ENCODE results near the gene EML3.
"Not testable (repeated sequence)": the region's sequence is repeated elsewhere in the genome, so short reads cannot be mapped to it uniquely, and the experiment has no call there.

Gene EML3

DNA sequence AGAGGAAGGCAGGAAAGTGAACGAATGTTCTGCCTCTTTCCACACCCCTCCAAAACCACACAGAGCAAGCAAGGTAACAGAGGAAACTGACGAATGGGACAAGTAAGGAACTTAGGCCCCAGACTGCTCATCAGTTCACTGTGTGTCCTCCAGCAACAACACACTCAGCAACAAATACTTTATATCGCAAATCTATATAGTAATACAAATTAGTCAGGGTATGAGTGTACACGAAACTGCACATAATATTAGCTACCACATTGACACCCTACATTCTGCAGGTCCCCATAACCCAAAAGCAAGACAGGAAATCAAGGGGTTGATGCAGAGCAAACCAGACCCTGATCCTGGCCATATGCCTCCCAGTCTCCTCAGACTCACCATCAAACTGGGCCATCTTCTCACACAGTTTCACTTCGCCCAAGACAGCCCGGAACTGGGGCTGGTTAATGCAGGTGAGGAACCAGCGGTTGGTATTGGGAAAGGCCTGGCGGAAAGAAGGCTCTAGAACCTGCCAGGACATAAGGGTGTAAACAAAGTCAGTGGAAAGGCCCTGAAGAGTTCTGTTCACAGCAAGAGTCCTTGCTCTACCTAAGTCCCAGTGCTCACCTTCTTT is 45.4 kb downstream of the EML3 start:
- no peak for DNase-seq

DNA sequence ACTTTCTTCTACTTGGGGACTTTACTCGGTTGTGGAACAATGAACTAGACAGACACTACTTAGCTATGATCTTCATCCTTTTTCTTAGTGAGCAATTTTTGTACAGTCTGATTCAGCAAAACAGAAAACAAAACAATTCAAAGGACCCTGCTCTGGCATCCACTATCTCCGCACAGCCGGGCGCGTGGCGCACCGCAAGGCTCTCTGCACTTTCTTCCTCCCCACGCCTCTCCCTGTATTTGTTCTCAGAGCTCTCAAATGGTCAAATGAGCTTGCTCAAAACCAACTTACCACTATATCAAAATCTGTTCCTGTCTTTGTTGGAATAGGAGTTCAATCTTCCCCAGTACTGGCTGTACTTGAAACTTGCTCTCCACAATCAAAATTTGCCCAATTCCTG is 46.3 kb downstream of the EML3 start:
- no peak for DNase-seq

DNA sequence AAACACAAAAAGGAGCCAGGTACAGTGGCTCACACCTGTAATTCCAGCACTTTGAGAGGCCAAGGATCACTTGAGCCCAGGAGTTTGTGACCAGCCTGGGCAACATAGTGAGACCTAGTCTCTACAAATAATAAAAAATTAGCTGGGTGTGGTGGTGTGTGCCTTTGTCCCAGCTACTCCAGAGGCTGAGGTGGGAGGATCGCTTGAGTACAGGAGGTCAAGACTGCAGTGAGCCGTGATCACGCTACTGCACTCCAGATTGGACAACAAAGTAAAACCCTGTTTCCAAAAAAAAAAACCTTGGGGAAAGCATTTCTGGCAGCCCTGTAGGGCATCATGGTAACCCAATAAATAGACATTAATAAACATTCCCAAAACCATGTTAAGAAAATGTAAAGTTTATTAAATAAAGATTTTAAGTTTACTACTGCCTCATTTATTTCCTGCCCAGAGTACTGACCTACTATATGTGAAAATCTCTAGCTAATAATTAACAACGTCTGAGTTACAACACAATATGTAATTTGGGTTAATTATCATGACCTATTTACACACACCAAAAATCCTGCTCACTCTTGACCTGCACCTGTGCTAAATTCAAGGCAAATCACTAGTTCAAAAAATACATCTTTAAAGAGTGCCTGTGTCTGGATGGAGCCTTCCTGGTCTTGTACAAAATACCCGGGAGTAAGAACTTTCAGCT is 47.3 kb downstream of the EML3 start:
- no peak for DNase-seq

DNA sequence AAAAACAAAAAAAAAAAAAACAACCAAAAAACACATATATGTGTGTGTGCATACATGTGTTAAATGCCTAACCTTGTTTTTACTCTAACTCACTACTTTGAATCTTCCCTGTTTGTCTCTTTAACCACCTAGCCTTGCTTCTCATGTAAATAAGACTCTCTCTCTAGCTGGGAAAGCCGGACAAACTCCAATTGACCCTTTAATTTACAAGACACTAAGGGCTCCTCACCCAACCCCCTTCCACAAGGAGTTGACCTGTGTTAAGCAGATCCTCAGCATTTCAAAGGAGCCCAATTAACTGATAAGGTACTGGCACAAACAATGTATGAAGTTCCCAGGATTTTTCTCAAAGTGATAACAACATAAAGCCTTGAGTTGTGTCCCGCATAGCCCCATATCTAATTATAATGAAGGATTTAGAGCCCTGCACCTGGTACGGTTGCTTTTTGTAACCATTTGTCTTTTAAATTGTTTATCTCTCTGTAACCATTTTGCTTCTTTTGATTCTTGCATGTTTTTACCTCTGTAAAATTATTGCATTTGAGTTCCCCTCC is 50.8 kb downstream of the EML3 start:
- DNase-seq: not testable (repeated sequence)

DNA sequence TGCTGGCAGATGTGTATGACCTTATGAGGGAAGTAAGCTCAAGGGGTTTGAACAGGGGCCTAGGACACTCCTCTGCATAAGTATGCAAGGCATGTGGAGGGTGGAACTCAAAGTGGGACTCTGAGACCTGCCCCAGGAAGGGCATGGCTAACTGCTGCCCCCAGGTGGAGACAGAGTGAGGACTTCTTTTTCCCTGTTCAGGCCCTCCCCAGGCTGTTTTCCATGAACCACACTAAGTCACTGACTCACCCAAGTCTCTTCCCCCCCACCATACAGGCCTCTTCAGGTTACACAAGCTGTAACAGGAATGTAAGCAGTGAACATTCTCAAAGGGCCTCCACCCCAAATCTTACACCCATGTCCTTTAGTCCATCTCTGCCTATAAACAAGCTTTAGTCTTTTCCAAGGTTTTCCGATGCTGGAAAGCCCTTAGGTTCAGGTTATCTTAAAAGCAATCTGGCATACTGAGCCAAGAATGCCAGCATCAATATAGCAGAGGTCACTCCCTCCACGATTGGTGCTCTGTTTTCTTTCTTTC is 51.9 kb downstream of the EML3 start:
- DNase-seq: peak; percentile 40

DNA sequence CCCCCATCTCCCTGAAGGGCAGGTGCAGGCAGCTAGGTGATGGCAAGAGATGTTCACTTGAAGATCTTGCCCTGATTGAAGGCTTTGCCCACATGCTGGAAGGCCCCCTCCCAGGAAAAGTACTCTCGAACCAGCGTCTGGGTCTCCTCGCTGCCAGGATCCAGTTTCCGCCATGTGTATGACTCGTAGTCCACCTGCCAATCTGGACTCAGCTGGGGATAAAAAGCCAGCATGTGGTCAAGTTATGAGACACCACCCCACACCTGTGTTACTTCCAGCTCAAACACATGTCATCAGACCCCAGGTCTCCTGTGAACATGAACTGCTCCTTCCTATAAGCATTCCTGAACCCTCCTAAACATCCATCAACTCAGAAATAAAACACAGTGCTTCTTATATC is 52.9 kb downstream of the EML3 start:
- not testable (repeated sequence) for DNase-seq

DNA sequence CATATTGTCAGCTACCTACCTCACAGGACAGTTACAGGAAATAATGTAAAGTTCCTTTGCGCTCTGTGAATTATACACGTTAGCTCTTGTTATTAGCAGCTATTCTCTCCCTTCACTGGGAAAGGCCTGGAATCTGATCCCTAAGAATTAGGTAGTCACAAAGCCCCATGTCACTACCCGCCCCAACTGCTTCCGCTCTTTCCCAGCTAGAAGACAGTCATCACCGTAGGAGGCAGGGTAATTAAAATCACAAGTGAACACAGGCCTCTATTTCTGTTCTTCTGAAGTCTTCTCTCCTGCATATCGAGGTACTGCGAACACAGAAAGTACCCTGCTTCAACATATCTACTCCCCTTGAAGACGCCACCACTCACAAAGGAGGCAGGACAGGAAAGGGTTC is 53.4 kb downstream of the EML3 start:
- no peak for DNase-seq

DNA sequence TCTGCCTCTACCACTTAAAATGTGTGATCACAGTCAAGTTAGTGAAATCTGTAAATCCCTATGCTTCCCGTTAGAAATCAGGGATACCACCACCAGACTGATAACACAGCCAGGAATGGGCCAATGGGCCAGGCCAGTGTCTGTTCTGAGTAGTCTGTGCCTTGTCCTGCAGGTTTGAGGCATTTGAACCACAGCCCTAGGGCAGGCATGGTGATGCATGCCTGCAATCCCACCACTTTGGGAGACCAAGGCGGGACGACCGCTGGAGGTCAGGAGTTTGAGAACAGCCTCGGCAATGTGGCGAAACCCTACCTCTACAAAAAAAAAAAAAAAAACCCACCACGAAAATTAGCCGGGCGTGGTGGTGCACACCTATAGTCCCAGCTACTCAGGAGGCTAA is 53.9 kb downstream of the EML3 start:
- DNase-seq: no peak

DNA sequence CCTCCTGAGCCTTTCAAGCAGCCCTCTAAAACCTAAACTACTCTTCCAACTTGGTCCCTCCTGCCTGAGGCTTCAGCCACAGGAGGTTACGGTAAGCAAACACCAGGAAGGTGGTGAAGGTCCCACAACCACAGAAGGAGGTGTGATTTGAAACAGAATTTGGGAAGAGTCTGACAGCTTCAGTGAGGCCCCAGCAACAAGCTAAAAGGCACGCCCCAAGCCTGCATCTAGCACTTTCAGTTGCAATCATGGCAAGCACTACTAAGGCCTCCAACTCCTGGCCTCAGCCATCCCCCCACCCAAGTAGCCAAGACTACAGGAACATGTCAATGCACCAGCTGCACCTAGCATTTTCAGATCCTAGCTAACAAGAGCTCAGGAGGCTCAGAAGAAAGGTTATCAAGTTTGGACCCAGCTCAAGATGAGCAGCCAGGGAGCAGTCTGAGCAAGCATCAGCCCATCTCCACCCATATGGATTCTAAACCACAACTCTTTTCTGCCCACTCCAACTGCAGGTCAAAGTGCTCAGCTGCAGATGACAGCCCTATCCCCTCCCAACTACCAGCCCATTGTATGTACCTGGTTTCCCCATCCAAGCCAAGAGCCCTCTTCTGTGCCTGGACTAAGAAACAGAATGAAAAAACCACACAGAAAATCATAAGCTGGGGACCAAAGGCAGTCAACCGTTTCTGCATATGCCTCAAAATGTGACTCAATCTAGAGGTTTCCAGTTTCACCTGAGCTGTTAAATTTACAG is 55.5 kb downstream of the EML3 start:
- DNase-seq: no peak

DNA sequence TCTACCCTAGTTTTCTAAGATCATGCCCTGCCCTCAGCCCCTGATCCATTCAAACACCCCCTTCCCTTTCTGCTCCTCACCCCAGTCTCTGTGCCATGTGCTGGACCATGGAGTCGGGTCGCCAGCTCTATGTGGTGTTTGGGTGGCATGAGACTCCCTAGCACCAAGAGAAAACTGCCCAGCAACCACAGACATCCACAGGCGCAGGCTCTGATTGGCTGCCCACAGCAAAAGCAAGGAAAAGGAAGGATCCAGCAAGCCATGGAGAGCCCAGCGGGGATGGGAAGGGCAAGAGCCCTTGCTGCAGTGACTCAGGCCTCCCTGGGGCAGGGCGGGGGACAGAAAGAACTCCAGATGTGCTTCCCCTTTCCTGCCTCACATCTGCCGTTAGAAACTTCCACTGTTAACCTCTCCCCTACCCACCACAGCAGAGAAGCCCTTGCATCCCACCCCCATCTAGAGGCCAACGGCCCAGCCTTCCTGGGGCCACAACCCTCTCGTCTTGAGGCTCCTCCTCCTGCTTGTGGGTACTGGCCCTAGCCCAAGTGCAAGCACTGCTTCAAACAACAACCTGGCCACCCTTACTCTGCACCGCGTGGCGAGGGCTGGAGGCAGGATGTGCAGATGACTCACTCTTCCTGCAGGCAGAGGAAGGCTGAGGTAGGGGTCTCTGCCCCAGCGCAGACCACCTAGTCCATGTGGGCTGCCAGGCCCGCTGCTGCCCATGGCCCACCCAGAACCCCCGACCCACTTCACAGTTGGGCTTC is 56.3 kb downstream of the EML3 start:
- no peak for DNase-seq

DNA sequence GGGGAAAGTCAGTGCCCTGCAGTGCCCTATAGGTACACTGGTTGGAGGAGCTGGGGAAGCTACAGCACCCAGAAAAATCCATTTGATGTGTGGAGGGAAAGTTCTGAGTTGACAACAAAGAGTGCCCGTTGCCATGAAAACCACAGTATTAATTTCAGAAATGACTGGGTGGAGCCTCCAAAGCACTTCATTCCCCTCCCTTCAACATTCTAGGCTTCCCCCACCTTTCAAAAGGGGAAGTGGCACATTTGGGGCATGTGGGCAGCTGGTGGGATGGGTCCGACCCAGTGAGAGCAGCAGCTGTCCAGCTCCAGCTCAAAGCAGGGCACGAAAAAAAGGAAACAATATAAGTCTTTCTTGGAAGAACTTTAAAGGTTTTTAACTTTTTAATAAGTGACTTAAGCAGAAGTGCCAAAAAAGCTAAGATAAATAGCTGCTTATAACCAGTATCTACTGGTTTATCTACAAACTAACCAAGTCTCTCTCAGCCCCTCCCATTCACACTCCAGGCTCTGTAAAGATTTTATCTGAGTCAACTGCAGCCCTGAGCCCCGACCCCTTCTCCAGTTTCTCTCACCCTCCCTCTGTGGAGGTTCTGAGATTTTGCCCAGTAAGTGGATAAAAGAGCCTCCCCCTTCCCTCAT is 57.0 kb downstream of the EML3 start:
- DNase-seq: no peak

DNA sequence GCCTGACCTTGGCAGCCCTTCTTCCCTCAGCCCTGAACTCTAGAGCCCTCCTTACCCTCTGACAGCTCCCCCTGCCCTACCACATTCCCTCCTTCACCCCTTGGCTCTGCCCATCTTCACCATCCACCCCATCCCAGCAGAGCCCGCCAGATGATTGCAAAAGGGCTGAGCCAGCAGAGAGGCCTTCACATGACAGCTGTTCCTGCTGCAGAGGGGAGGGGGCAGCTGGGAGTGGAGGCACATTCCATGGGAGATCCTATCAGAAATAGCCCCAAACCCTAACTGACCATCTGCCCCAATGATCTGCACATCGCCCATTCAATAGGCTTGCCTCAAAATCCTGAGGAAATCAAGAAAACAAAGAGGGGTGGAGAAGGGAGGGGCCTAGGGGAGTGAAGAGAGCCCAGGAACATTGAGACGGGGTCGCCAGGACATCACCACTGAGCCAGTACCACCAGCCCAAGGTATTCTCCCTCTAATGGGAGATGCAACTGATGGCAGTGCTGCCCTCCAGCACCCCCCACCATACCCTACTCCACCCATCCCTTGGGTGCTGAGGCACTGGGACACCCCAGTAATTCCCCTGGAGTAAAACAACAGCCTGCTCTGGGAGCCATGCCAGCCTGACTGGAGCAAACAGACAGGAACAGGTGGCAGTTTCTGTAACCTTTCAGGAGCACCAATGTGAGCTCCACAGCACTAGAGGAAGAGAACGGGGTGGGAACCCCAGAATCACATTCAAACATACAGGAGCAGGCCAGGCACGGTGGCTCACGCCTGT is 58.0 kb downstream of the EML3 start:
- DNase-seq: no peak

DNA sequence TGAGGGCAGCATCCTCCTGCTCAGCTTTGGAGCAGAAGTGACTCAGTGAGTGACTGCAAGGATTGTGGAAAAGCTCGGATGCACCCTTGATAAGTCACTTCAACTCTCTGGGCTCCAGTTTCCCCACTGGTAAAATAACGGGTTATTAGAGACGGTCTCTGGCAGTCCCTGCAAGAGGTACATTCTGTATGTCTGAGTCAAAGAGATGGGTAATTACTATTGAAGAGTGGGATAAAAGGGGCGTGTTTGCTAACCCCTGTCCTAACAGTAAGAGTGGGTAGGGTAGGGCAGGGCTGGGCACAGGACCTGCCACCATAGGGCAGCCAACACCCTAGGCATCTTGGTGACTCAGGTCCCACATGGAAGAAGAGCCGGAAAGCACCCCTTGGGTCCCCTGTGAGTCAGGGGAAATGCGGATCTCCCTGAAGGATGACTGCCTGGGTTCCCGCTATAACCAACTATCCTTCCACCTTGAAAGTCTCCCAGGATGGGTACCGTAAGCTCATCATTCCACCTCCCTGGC is 58.7 kb downstream of the EML3 start:
- DNase-seq: no peak

DNA sequence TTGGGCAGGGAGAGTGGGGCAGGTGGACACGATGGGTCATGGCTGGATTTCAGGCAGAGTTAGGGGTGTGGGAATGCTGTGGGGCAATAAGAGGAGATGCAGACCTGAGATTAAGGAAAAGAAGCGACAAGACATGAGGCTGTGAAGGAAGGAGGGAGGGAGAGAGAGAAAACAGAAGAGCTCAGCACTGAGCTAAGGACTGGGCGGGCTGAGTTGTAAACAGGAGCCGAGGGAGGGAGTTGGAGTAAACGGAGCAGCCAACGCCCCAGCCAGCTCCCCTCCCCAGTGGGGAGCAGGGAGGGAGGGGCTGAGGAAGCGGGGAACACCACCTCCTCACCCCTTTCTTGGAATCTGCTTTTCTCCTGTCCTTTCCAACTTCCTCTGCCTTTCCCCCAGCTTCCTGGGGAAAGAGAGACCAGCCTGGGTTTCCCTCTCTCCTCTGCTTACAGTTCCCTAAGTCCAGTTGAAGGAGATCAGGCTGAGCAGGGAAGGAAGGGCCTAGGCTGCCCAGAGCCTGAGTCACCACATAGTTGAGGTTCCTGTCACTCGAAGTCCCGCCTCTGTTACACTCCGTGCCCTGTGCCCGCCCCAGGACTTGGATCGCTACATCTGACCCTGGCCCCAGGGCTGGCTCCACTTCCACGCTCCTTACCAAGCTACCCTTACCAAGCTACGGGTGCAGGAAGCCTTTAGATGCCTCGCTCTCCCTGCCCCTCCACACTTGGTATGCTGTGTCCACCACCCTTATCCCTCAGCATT is 59.3 kb downstream of the EML3 start:
- no peak for DNase-seq

DNA sequence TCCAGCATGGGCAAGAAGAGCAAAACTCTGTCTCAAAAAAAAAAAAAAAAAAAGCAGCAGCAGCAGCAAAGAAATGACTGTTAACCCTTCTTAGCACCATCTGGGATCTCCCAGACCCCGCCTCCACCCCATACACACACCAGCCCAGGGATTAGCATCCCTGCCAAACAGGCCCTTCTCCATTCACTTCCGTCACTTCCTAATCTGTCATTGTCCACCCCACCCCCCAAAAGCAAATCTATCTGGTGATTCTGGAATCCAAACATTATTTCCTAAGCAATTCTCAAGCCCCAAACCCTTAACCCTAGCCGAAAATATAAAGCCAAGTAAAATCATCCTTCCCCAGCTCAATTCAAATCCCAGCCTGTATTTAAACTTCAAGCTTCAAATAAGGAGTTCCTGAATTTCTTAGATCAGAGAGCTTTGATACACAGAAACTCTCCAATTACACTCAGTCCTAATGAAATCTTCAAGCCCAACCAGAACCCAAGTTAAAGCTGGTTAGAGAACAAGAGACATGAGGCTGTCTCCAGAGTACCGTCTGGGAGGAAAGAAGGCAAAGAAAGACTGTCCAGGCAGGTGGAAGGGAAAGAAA is 60.0 kb downstream of the EML3 start:
- no peak for DNase-seq

Measured in NCI-H1436 (cell line).